Activated naive CD4-positive, alpha-beta T cell treated with anti-CD3 and anti-CD28 coated beads, Interleukin-2, amount 50 U/mL, for 72 hours (primary cell): ENCODE data around the gene PXMP2. TPM values are rescaled to one million over a fixed set of nuclear protein-coding genes. Genes with fewer than 3 reads are reported as not detected.

Experiments
- ATAC-seq, 2 donors: fragments of 150-1000 bp; cut with Tn5 transposase; 2 replicates each; pipeline ENCODE4 v1.10.0; 2021; ENCODE audit warnings: mild to moderate bottlenecking in 2 of 2, moderate library complexity in 2 of 2
- DNase-seq, 2 donors: peaks; one replicate each; pipeline ENCODE4 v3.0.0; 2021 to 2022; ENCODE audit warnings: low spot score in 2 of 2
- H3K27ac Mint-ChIP-seq, 2 donors: one replicate each; pipeline ENCODE4 v1.8.0; 2022; ENCODE audit warnings: mild to moderate bottlenecking in 2 of 2, mixed read lengths in 2 of 2
- H3K36me3 Mint-ChIP-seq, 2 donors: one replicate each; pipeline ENCODE4 v1.8.0; 2022; ENCODE audit warnings: mixed read lengths in 2 of 2
- H3K9me3 Mint-ChIP-seq, 2 donors: one replicate each; pipeline ENCODE4 v1.8.0; 2022; ENCODE audit warnings: mixed read lengths in 2 of 2
- total RNA-seq, 2 donors: library from RNA; stranded (reverse); gene quantifications; one replicate each; pipeline ENCODE4 v1.2.3, GENCODE V29; 2022

The PXMP2 gene
- total RNA-seq, 2 donors from 2014 or later = 4.5 to 11.6 TPM

DNA sequence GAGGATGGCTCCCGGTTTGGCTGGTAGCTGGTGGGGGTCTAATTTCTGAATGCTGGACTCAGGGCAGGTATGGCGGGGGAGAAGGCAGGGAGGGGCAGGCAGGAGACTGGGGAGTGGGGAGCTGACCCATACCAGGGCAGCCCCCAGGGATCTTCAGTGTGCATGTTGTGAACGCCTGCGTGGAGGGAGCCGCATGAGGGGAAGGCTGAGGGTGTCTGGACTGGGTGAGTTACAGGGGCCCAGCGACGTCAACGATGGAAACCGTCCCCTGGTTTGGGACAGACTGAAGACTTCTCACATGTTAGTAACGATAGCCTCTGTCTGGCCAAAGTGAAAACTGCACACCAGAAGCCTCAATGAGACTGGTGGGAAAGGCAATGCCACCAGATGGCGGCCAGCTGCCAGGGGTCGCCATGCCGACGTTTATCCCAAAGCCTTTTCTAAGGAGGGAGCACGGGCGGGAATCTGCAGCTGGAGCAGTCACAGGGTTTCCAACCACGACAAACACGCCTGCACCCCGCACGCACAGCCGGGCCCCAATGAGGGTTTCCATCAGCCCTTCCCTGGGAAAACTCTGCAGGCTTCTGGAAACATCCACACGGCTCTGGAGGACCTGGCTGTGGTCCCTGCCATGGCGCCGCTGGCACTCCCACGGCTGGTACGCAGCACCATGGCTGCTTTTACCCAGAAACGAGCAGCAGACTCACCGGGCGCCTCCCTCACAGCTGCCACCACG, 37.3 kb downstream of the PXMP2 start:
- ATAC-seq (no peak), DNase-seq (no peak)
- Mint-ChIP-seq H3K27ac (peak overlapping the region; percentile 46 to 72), H3K9me3 (peaks cover 0 to 2% of the 10 kb centered on the region in 2 donors), H3K36me3 (peaks cover 15 to 19% of the 10 kb centered on the region in 2 donors)

DNA sequence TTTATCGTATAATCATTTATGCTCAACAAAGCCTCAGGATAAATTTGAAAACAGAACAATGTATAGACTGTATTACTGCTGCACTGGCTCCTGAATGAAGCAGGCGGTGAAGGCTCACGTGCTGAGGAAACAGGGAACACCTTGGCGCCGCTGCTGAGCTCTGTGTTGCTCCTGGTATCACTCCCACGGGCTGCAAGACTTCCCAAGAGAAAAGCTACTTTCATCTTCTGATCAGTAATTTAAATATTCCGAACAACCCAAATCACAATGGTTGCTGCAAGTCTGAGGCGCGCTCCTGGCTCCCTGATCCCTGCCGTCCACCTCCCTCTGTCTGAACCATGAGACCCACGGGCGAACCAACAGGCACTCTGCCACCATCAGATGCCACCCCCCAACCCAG, 39.0 kb downstream of the PXMP2 start:
- Mint-ChIP-seq H3K36me3 (peaks cover 17 to 24% of the 10 kb centered on the region in 2 donors), H3K9me3 (peaks cover 0 to 4% of the 10 kb centered on the region in 2 donors), H3K27ac (peak overlapping the region; percentile 60 to 70)
- DNase-seq (no peak), ATAC-seq (no peak)

DNA sequence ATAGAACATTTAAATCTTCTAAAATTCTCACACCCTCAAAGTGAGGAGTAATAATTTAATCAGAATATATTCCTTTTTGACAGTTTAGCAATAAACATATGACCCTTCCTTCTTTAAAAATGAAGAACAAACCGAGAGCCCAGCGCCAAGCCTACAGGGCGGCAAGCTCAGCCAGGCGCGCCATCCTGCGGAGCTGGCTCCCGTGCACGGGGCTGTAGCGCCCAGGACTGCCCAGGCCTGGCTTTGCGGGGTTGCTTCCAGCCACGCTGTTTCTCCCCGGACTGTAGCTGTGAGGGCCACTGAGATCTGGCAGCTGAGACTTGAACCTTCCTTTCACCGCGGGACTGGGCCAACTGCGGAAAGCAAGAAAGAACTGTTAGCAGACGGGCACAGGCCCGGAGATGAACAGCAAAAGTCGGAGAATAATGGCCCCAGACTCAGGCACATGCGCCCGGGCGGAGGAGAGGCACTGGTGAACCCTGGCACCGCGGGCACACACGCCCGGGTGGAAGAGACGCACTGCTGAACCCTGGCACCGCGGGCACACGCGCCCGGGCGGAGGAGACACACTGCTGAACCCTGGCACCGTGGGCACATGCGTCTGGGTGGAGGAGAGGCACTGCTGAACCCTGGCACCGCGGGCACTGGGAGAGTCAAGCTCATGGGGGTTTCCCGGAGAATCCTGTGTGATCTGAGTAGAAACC, 39.9 kb downstream of the PXMP2 start:
- ATAC-seq (no peak), DNase-seq (no peak)
- Mint-ChIP-seq H3K27ac (peak overlapping the region in 1 of 2 donors; percentile 70), H3K36me3 (peaks cover 23 to 31% of the 10 kb centered on the region in 2 donors), H3K9me3 (peaks cover 0 to 4% of the 10 kb centered on the region in 2 donors)

DNA sequence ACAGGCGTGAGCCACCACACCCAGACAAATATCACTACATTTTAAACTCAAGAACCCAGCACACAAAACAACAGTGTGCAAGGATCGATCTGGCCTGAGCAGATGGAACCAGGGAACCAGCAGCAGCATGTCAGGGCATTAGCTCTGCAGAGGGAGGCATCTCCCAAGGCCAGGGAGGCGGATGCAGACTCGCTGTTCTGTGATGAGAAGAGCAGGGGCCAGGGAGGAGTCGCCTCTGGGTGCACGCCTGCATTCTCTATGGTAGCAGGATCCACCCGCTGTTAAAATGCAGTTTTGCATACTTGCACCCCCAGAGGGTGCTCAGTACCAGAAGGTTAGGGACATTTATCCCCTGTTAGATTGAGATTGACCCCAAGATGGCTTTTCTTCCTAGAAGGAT, 41.1 kb downstream of the PXMP2 start:
- peaks cover 30 to 38% of the 10 kb centered on the region in 2 donors for H3K36me3 Mint-ChIP-seq
- ATAC-seq = no peak
- peak overlapping the region; percentile 60 to 64 for H3K27ac Mint-ChIP-seq
- peaks cover 0 to 4% of the 10 kb centered on the region in 2 donors for H3K9me3 Mint-ChIP-seq
- no peak for DNase-seq

DNA sequence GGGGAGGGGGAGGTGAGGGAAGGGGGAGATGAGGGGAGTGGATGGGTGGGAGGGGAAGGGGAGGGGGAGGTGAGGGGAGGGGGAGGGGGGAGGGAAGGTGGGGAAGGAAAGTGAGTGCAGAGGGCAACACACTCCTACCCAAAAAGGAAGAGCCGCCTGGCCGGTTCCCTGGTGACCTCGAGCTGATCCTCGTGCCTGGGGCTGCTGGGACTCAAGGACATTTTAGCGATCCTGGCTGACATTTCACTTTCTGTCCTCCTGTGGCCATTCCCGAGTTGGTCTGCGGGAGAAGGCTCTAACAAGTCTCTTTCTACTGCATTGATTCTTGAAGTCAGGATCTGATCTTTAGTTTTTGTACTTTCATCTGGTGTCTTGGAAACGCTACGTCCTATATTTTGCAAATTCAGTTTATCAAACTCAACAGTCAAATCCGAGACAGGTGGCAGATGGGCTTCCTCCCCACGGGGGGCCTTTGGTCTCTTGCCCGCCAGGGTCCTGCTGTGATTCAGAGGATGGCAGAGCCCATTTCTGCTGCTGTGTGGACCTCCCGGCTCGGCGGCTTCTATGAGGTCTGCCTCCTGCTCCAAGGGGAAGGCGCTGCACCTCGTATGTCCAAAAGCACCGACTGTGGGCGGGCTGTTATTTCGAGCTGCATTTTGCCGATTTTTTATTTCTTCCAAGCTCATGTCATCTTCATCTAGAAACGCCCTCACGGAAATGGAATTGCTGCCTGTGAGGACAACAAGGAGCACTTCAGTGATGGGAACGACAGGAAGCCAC, 42.3 kb downstream of the PXMP2 start:
- no peak for ATAC-seq
- Mint-ChIP-seq H3K36me3 (peaks cover 35 to 41% of the 10 kb centered on the region in 2 donors), H3K9me3 (peaks cover 0 to 4% of the 10 kb centered on the region in 2 donors), H3K27ac (peak overlapping the region; percentile 78 to 88)
- no peak for DNase-seq

DNA sequence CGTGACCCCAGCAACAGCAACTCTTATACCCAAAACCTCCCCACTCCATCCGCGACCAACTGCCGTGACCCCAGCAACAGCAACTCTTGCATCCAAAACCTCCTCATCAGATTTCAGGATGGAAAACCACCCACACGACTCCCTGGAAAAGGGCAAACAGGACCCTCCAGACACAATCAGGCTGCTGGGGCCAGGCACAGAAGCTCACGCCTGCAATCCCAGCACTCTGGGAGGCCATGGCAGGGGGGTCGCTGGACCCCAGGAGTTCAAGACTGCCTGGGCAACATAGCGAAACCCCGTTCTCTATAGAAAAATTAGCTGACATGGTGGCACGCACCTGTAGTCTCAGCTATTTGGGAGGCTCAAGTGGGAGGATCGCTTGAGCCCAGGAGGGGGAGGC, 43.0 kb downstream of the PXMP2 start:
- DNase-seq (no peak), ATAC-seq (no peak)
- Mint-ChIP-seq H3K9me3 (peaks cover 0 to 4% of the 10 kb centered on the region in 2 donors), H3K36me3 (peaks cover 39 to 46% of the 10 kb centered on the region in 2 donors), H3K27ac (peak overlapping the region; percentile 78 to 88)

DNA sequence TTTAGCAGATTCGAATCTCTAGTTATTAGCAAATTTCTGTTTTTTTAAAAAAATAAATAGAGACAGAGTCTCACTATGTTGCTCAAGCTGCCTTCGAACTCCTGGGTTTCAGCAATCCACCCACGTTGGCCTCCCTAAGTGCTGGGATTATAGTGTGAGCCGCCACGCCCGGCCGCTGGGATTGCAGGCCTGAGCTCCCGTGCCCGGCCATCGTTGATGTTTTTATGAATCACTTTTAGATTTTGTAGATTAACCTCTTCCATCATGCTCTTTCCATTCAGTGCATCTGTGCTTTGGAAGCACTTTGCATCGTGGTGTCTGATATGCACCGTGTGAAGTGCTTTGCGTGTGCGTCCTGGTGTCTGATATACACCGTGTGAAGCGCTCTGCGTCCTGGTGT, 44.2 kb downstream of the PXMP2 start:
- Mint-ChIP-seq H3K36me3 (peaks cover 38 to 49% of the 10 kb centered on the region in 2 donors), H3K9me3 (peaks cover 0 to 4% of the 10 kb centered on the region in 2 donors), H3K27ac (no peak overlapping the region)
- DNase-seq = no peak
- no peak for ATAC-seq

DNA sequence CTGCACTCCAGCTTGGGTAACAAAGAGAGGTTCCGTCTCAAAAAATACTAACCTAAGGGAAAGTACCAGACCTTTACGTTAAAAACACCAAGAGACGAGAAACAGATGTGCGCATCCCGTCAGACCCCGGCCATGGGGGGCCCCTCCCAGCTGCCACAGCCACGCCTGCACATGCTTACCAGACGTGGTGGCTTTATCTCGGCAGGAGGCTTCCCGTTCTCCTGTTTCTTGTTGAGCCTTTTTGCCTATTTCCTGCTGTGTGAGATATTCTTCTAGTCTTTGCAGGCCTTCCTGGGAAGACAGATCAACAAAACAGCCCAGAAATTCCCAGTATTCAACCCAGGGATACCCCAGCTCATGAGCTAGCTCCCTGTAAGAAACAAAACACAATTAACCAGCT, 46.8 kb downstream of the PXMP2 start:
- no peak for DNase-seq
- Mint-ChIP-seq H3K36me3 (peaks cover 47 to 54% of the 10 kb centered on the region in 2 donors), H3K9me3 (peaks cover 0 to 4% of the 10 kb centered on the region in 2 donors), H3K27ac (no peak overlapping the region)
- no peak for ATAC-seq

DNA sequence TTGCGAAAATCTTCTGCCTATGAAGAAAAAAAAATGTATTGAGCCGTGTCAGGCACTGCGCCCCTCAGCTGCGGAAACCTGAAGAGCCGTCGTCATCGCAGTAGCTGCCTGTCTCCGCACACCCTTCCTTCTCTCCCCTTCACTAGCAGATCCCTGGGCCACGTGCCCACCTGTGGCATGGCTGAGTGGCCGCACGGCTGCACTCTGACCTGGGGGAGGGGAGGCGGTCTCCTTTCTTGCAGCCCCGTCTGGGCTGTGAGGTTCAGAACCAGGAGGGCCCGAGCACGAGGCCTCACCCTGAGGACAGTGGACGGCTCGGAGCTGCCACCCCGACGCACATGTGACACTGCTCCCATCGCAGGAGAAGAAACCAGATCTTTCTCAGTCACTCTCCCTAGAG, 48.1 kb downstream of the PXMP2 start:
- Mint-ChIP-seq H3K27ac (peak overlapping the region in 1 of 2 donors; percentile 50), H3K9me3 (no peaks in the 10 kb centered on the region), H3K36me3 (peaks cover 45 to 47% of the 10 kb centered on the region in 2 donors)
- DNase-seq (no peak), ATAC-seq (no peak)

DNA sequence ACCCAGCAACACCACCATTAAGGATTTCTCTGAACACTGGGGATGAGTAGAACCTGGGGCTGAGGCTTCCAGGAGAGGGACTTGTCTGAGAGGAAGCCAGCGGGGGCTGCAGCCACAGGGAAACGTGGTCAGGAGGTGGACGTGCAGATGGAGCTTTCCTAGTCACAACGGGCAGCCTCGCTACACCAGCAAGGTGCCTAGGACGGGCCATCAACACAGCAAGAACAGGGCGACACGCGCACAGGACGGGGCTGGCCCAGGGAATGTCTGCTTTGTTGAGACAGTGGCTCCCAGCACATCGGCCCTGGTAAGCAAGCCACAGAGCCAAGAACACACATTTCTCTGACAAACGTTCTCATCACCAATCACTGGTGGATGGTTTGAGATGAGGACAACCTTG, 49.0 kb downstream of the PXMP2 start:
- H3K9me3 Mint-ChIP-seq = no peaks in the 10 kb centered on the region
- ATAC-seq = no peak
- peaks cover 49 to 51% of the 10 kb centered on the region in 2 donors for H3K36me3 Mint-ChIP-seq
- DNase-seq = no peak
- H3K27ac Mint-ChIP-seq = peak overlapping the region in 1 of 2 donors; percentile 50

DNA sequence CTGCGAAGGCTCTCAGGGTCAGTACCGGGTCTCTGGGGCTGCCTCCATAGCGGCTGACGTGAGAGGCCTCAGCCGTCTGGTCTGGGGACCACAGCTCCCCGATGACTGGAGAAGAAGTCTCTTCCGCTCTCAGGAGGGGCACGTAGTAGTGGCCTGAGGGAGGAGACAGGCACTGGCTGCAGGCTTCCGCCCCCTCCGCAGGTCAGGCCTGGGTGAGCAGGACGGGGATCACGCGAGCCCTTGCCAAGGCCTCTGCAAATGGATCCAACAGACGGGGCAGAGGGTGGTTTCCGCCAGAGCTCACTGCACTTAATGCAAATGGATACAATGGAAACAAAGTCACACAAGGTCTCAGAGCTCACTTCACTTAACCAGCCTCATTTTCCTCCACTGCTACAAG, 49.5 kb downstream of the PXMP2 start:
- H3K27ac Mint-ChIP-seq = peak overlapping the region in 1 of 2 donors; percentile 29
- no peak for DNase-seq
- H3K36me3 Mint-ChIP-seq = peaks cover 47% of the 10 kb centered on the region in 2 donors
- no peak for ATAC-seq
- no peaks in the 10 kb centered on the region for H3K9me3 Mint-ChIP-seq

DNA sequence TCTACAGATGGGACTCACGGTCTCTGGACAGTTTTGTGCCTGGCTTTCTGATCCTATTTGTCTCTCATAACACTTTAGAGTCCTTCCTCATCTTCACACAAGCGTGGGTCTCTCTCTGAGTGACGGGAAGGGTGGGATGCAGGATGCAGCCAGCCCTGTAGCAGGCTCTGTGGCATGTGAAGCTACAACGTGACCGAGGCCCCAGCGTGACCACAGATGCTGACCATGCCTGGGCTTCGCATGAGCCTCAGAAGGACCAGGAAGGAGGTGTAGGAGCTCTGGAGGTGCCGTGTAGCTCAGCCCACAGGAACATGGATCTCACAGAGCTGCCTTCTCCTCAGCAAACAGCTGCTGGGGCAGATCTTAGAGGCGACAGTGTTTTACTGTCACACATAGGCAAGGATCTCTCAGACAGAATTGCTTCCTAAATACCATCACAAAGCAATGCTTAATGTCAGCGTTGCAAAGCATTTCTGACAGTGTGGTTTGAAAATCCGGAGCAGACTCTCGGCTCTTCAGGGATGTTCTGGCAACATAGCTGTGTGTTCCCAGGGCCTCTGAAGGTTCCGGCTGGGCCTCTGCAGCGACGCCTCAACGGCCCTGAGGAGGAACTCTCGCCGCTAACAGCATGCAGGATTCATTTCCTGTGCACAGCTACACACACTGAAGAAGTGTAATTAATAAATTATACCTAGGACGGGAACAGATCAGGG, 52.4 kb downstream of the PXMP2 start:
- ATAC-seq (no peak), DNase-seq (no peak)
- peaks cover 34 to 56% of the 10 kb centered on the region in 2 donors for H3K36me3 Mint-ChIP-seq
- H3K9me3 Mint-ChIP-seq = peaks cover 0 to 5% of the 10 kb centered on the region in 2 donors
- peak overlapping the region; percentile 47 to 85 for H3K27ac Mint-ChIP-seq

DNA sequence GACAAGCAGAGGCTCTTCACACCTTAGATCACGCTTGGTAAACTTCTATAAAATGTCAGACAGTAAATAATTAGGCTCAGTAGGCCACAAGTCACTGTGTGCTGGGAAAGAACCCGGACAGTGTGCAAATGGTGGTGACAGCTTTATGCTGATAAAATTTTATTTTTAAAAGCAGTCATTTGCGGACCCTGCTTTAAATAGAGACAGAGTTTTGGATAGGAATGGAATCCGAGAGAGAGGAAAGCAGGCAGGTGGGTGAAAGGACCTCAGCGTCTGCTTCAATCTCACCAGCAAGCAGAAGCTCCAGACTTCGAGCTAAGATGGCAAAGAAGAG, 52.9 kb downstream of the PXMP2 start:
- H3K36me3 Mint-ChIP-seq = peaks cover 37 to 57% of the 10 kb centered on the region in 2 donors
- DNase-seq (no peak), ATAC-seq (no peak)
- H3K27ac Mint-ChIP-seq = peak overlapping the region in 1 of 2 donors; percentile 47
- peaks cover 0 to 5% of the 10 kb centered on the region in 2 donors for H3K9me3 Mint-ChIP-seq

DNA sequence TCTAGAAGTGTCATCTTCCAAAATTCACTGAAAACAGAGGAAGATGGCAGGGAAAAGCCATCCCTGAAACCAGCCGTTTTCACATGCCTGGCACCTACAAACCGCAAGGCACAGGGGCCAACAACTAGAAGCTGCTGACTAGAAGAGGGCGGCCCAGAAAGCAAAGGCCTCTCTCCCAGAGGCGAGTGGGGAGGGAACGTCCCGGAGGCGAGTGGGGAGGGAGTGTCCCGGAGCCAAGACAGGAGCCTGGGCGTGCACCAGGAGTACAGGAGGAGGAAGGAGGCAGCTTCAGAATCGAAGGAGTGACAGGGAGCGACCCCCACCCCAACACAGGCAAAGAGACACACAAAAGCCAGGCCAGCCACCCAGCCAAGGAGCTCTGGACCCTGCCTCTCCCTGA, 53.3 kb downstream of the PXMP2 start:
- Mint-ChIP-seq H3K9me3 (peaks cover 0 to 5% of the 10 kb centered on the region in 2 donors), H3K27ac (peak overlapping the region in 1 of 2 donors; percentile 47), H3K36me3 (peaks cover 34 to 56% of the 10 kb centered on the region in 2 donors)
- DNase-seq = no peak
- ATAC-seq = no peak

DNA sequence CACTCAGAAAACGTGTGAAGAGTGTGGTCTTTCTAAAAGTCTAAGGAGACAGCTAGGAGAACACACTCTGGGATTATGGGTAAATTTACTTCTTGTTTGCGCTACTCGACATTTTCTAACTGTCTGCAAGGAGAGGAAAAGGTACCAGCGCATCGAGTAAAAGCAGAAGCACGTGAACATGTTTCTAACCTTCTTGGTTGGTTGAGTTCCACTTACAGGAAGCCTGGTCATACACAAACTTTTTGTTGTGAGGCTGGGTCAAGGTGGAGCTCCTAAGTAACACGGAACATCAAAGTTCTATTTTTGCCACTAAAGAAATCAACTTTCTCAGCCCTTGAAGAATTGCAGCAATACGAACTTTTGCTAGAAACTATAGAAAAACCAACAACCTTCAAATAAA, 54.2 kb downstream of the PXMP2 start:
- Mint-ChIP-seq H3K27ac (peak overlapping the region in 1 of 2 donors; percentile 9), H3K36me3 (peaks cover 34 to 55% of the 10 kb centered on the region in 2 donors), H3K9me3 (peaks cover 0 to 5% of the 10 kb centered on the region in 2 donors)
- DNase-seq = no peak
- ATAC-seq = no peak

DNA sequence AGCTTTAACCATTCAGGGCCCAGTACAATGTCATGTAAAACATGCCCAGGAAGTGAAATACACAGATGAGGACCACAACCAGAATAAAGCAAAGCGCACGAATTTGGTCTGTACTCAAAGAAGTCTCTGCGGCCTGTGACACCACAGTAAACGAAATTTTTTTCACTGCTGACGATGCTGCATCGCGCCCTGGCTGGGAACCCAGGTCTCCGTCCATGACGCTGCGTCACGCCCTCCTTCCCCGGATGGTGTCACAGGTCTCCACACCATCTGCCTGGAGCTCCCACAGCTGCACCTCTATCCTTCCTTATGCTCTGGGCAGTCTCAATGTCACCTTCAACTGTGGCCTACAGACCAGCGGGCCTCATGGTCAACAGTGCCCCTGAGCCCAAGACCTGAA, 56.4 kb downstream of the PXMP2 start:
- peaks cover 38 to 50% of the 10 kb centered on the region in 2 donors for H3K36me3 Mint-ChIP-seq
- H3K27ac Mint-ChIP-seq = no peak overlapping the region
- peaks cover 0 to 5% of the 10 kb centered on the region in 2 donors for H3K9me3 Mint-ChIP-seq
- DNase-seq = no peak
- no peak for ATAC-seq
